ENCODE measurements around the gene NPPC.

DNA sequence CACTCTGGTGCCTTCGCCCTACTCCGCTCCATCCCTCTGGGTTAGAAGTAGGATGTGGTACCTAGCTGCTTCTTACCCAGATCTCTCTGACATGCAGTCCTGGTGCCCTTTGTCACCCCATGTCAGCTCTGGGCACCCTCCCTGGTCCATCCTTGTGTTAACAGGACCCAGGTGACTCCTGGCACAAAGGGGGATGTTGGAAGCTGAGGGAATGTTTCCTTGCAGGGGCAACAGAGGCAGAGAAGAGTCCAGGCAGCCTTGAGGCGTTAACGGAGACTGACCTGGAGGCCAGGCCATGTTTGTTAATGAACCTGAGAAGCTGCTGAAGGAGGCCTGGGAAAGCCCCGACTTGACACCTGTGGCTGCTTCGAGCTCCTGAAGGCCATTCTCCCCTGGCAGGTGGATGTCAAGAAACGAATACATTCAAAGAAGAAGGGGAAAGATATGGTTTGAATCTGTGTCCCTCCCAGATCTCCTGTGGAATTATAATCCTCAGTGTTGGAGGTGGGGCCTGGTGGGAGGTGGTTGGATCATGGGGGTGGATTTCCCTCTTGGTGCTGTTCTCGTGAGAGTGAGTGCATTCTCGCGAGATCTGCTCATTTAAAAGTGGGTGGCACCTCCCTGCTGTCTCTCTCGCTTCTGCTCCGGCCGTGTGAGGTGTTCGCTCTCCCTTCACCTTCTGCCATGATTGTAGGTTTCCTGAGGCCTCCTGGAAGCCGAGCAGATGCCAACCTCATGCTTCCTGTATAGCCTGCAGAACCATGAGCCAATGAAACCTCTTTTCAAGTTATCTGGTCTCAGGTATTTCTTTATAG lies 31.4 kb downstream of the NPPC start:
- TF ChIP-seq CTCF (IDR thresholded peaks at IDR 0.05; ENCODE audit: insufficient read depth, low read depth, low read length) (no peak), EZH2 (IDR thresholded peaks at IDR 0.05; ENCODE audit: insufficient read depth, low read length) (no peak)

All from astrocyte (in vitro differentiated cells and primary cell).